ENCODE measurements around the gene MAGOH. TPM values are rescaled to one million over a fixed set of nuclear protein-coding genes. Genes with fewer than 3 reads are reported as not detected.

The MAGOH gene
- polyA plus RNA-seq, 1 donor from 2014 or later = 53.3 TPM

DNA sequence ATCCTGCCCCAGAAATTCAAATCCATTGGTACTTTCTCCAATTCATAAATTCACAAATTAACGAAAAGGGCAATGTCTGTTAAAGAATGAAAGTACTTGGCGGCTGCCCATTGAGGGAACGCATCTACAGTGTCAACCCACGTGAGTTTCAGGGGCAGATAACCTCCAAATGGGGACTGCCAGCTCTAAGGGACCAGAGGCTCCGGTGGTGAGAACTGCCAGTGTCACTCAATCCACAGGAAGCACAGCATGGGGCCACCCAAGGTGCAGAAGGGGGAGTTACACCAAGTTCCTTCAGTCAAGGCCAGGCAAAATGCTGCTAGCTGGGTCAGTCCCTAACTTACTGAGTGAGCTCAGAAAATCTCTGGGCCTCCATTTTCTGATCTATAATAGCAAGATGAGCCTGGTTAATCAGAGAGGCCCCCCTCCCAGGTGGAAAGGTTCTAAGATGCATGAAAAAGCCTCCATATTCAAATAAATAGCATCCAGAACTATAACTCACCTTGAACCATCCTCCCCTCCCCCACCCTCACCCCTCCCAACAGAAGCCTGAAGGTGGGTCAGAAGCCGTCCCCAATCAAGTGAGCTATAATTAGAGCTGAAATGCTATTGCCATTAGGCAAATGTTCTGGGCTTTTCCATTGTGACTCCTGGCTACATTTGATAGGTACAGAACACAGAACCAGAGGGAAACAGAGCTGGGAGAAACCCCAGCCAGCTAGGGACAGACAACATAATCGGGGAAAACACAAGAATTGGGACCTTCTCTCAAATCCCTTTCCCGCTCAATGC lies 47.8 kb upstream of the MAGOH start:
- Histone ChIP-seq H3K4me2 (ENCODE audit: low read length) (no peak overlapping the region), H2AFZ (ENCODE audit: low read depth, low read length) (no peak overlapping the region), H3K27ac (ENCODE audit: low read length) (no peak overlapping the region), H3K9me2 (ENCODE audit: insufficient read depth, low read length) (no peaks in the 10 kb centered on the region), H3K4me3 (ENCODE audit: low read length) (no peak overlapping the region), H3K27me3 (ENCODE audit: insufficient read depth, low read depth, low read length) (no peaks in the 10 kb centered on the region), H3F3A (ENCODE audit: insufficient read depth, low read length, poor library complexity, severe bottlenecking) (no peaks in the 10 kb centered on the region), H3K36me3 (ENCODE audit: insufficient read depth, low read length) (peaks cover 11% of the 10 kb centered on the region), H3K9me3 (ENCODE audit: low read length) (no peaks in the 10 kb centered on the region), H3K9ac (ENCODE audit: low read length) (no peak overlapping the region), H4K20me1 (ENCODE audit: insufficient read depth) (no peaks in the 10 kb centered on the region), H3K79me2 (replicated peaks; ENCODE audit: insufficient read depth, low read length) (peaks cover 8% of the 10 kb centered on the region)
- TF ChIP-seq EZH2 (IDR thresholded peaks at IDR 0.05; ENCODE audit: borderline replicate concordance, insufficient read depth, low read length, poor library complexity, severe bottlenecking) = no peak
- no peak for TF ChIP-seq MXI1 (conservative IDR thresholded peaks at IDR 0.05; ENCODE audit: poor library complexity, severe bottlenecking)
- TF ChIP-seq SMC3 (conservative IDR thresholded peaks at IDR 0.05; ENCODE audit: poor library complexity) = no peak
- TF ChIP-seq, protein P1, sequence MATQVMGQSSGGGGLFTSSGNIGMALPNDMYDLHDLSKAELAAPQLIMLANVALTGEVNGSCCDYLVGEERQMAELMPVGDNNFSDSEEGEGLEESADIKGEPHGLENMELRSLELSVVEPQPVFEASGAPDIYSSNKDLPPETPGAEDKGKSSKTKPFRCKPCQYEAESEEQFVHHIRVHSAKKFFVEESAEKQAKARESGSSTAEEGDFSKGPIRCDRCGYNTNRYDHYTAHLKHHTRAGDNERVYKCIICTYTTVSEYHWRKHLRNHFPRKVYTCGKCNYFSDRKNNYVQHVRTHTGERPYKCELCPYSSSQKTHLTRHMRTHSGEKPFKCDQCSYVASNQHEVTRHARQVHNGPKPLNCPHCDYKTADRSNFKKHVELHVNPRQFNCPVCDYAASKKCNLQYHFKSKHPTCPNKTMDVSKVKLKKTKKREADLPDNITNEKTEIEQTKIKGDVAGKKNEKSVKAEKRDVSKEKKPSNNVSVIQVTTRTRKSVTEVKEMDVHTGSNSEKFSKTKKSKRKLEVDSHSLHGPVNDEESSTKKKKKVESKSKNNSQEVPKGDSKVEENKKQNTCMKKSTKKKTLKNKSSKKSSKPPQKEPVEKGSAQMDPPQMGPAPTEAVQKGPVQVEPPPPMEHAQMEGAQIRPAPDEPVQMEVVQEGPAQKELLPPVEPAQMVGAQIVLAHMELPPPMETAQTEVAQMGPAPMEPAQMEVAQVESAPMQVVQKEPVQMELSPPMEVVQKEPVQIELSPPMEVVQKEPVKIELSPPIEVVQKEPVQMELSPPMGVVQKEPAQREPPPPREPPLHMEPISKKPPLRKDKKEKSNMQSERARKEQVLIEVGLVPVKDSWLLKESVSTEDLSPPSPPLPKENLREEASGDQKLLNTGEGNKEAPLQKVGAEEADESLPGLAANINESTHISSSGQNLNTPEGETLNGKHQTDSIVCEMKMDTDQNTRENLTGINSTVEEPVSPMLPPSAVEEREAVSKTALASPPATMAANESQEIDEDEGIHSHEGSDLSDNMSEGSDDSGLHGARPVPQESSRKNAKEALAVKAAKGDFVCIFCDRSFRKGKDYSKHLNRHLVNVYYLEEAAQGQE (IDR thresholded peaks at IDR 0.05; ENCODE audit: borderline replicate concordance) = no peak
- no peak for TF ChIP-seq RAD21 (conservative IDR thresholded peaks at IDR 0.05)
- TF ChIP-seq CTCF (IDR thresholded peaks at IDR 0.05; ENCODE audit: poor library complexity, severe bottlenecking) = no peak
- no peak for TF ChIP-seq POLR2AphosphoS5 (IDR thresholded peaks at IDR 0.05)
- TF ChIP-seq TAF1 (IDR thresholded peaks at IDR 0.05; ENCODE audit: low read depth) = no peak
- no peak for TF ChIP-seq EP300 (conservative IDR thresholded peaks at IDR 0.05; ENCODE audit: poor library complexity, severe bottlenecking)

DNA sequence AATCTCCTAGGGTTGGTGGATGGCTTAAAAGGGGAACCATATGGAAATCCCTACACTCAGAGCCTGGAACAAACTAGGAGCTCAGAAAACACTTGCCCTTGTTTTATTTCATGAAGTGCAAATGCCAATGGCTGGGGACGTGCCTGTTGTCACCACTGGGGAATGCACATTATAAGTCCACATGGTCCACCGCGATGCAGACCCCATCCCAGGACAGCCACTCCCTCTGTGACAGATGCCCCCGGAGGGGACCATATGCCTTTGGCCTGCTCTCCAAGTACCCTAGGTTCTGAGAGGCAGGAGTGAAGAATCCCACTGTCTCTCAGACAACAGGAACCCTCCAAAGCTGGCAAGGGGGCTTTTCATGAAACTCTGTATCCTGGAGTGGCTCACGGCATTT lies 47.2 kb upstream of the MAGOH start:
- Histone ChIP-seq H3K9me3 (ENCODE audit: low read length) (no peaks in the 10 kb centered on the region), H3K4me3 (ENCODE audit: low read length) (no peak overlapping the region), H3K4me2 (ENCODE audit: low read length) (no peak overlapping the region), H3K9ac (ENCODE audit: low read length) (no peak overlapping the region), H3K27me3 (ENCODE audit: insufficient read depth, low read depth, low read length) (no peaks in the 10 kb centered on the region), H3K36me3 (ENCODE audit: insufficient read depth, low read length) (peaks cover 11% of the 10 kb centered on the region), H3K79me2 (replicated peaks; ENCODE audit: insufficient read depth, low read length) (peaks cover 8% of the 10 kb centered on the region), H2AFZ (ENCODE audit: low read depth, low read length) (no peak overlapping the region), H3K9me2 (ENCODE audit: insufficient read depth, low read length) (no peaks in the 10 kb centered on the region), H3F3A (ENCODE audit: insufficient read depth, low read length, poor library complexity, severe bottlenecking) (no peaks in the 10 kb centered on the region), H3K27ac (ENCODE audit: low read length) (no peak overlapping the region), H4K20me1 (ENCODE audit: insufficient read depth) (no peaks in the 10 kb centered on the region)
- TF ChIP-seq POLR2AphosphoS5 (IDR thresholded peaks at IDR 0.05) = no peak
- TF ChIP-seq SMC3 (conservative IDR thresholded peaks at IDR 0.05; ENCODE audit: poor library complexity) = no peak
- TF ChIP-seq EP300 (conservative IDR thresholded peaks at IDR 0.05; ENCODE audit: poor library complexity, severe bottlenecking) = no peak
- TF ChIP-seq RAD21 (conservative IDR thresholded peaks at IDR 0.05) = no peak
- no peak for TF ChIP-seq CTCF (IDR thresholded peaks at IDR 0.05; ENCODE audit: poor library complexity, severe bottlenecking)
- TF ChIP-seq MXI1 (conservative IDR thresholded peaks at IDR 0.05; ENCODE audit: poor library complexity, severe bottlenecking) = no peak
- no peak for TF ChIP-seq EZH2 (IDR thresholded peaks at IDR 0.05; ENCODE audit: borderline replicate concordance, insufficient read depth, low read length, poor library complexity, severe bottlenecking)
- TF ChIP-seq, protein P1 (IDR thresholded peaks at IDR 0.05; ENCODE audit: borderline replicate concordance) = no peak
- TF ChIP-seq TAF1 (IDR thresholded peaks at IDR 0.05; ENCODE audit: low read depth) = no peak
